Stimulated activated CD4-positive, alpha-beta T cell treated with anti-CD3 and anti-CD28 coated beads, TNF-alpha, amount 100 ng/mL, for 4 hours (primary cell): ENCODE measurements around the gene SCLT1.

Experiments used
- DNase-seq, 3 experiments: peaks; one replicate each; pipeline ENCODE4 v3.0.0-alpha.2; 2020; ENCODE audit warnings: low read depth in 3 of 3

The SCLT1 gene

DNA sequence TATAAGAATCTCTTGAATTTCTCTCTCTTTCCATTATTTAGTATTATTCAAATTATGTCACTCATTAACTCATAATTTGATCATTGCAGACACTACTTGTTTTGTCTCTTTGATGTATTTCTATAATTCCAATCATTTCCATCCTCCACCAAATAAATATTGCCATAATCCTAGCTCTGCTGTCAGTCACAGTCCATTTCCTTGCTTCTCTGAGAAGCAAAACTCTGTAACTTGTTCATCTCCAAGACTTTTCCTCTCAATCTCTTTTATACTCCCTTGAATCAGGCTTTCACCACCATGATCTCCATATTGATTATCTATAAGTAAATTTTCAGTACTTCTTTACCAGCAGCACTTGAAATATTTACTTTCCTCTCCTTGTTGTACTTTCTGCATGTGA, 135.9 kb downstream of the SCLT1 start:
- DNase-seq: no peak

GRCh38 chr4:128955751-128956150, 137.6 kb downstream of the SCLT1 start:
- no peak for DNase-seq

- no peak for DNase-seq
These were observed 138.4 kb downstream of the SCLT1 start for GRCh38 chr4:128954941-128955340.

DNA sequence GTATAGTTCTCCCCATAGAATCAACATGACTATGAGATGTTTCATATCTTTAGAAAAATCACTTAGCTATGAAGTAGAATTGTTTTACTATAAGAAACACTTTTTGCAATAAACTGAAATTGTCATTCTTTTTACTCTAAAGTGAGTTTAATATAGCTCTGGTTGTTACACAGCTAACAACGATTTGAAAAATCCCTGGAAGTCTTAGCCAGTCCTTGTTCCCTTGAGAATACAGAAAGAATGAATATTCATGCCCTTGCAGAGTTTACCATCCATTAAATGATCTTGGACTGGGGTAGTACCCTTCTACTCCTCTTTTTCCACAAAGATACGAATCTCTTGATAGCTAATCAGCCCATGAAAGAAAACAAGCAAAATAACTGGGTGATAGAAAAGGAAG, 142.0 kb downstream of the SCLT1 start:
- no peak for DNase-seq

DNA sequence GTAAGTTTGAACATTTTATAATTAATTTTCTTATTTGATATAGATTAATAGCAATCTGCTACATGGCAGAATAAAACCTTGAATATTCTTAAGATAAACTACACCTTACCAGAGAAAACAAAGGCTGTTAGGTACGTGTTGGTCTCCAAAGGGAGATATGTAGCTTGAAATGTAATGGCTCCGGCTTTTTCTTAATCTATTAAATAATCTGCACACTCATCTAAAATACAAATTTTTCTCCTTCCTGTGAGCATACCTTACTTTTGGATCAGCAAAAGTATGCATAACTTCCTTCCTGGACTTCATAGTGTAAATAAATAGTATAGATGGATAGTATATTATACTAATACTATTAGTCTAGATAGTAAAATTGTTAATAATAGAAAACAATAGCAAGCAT, 142.5 kb downstream of the SCLT1 start:
- DNase-seq: no peak

DNA sequence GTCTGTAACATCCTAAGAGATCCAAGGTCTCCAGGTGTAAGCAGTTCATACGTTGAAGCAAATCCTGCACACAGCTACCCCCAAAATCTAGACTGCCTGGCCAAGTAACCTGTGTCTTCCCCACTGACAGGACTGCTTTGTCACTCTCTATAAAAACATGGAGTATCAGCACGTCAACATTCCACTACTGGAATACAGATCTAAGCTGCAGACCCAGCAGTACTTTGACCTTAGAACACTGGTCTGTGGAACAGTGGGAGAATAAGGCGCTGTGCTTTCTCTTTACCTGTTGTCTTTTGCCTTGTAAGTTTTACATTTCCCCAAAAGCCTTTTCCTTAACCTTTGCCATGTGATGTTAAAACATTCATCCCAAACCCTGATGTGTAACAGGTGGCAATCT, 146.4 kb downstream of the SCLT1 start:
- no peak for DNase-seq

DNA sequence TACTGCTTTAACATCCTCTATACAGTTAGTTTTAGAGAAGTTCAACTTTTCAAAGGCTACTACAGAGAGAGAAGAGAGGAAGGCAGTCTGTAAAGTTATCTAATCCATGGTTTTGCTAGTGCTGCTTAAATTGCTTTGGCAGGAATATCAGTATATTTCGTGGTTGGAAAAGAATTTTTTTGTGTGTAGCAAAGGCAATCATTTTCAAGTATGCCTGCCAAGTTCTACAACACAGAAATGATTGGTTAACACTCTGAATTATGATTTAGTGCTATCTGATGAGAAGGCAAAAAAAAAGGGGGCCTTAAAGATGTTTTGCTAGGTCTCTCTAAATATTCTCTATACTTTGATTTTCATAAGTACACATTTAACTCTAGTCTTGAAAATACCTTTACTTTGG, 150.7 kb downstream of the SCLT1 start:
- DNase-seq: no peak

DNA sequence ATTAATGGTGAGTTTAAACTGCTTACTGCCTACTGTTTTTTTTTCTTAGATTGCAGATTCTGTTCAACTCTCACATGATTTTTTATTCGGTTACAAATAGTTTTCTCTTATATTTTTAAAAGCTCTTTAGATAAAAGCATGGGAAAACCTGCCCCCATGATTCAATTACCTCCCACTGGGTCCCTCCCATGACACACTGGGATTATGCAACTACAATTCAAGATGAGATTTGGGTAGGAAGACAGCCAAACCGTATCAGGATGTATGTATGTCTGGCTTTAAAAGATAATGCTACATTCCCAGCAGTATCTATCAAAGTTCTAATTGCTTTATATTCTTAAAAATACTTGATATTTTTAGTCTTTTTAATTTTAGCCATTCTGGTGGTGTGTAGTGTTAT, 152.4 kb downstream of the SCLT1 start:
- no peak for DNase-seq

DNA sequence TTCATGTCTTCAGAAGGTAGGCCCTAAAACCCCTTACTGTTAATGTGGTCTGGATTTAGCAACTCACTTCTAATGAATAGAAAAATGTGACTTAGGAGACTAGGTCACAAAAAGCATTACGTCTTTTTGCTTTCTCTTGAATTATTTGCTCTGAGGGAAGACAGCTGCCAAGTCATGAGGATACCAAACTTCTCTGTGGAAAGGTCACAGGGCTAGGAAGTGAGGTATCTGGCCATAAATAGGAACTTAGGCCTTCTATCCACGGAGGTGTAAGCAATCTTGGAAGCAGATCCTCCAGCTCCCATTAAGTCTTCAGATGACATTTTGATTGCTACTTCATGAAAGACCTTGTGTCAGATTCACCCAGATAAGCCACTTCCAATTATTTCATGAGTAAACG, 163.3 kb downstream of the SCLT1 start:
- DNase-seq: no peak

DNA sequence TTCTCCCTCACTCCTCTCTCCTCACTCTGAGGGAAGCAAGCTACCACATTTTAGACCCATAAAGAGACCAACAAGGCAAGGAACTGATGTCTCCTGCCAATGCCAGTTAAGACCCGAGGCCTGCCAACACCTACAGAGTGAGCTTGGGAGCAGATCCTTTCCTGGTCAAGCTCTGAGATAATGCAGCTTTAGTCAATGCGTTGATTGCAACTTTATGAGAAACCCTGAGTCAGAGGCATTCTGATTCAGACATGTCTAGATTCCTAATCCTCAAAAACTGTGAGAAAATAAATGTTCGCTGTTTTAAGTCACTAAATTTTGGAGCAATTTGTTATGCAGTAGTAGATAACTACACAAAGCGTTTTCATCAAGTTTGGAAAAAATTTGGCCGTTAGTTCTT, 168.4 kb downstream of the SCLT1 start:
- no peak for DNase-seq

DNA sequence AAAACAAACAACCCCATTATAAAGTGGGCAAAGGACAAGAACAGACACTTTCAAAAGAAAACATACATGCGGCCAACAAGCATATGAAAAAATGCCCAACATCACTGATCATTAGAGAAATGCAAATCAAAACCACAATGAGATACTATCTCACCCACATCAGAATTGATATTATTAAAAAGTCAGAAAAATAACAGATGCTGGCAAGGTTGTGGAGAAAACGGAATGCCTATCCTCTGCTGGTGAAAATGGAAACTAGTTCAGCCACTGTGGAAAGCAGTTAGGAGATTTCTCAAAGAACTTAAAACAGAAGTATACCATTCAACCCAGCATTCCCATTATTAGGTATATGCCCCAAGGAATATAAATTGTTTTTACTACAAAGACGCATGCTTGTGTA, 171.4 kb downstream of the SCLT1 start:
- DNase-seq: no peak

- DNase-seq: no peak
These were observed 175.6 kb downstream of the SCLT1 start for GRCh38 chr4:128917781-128918180.

DNA sequence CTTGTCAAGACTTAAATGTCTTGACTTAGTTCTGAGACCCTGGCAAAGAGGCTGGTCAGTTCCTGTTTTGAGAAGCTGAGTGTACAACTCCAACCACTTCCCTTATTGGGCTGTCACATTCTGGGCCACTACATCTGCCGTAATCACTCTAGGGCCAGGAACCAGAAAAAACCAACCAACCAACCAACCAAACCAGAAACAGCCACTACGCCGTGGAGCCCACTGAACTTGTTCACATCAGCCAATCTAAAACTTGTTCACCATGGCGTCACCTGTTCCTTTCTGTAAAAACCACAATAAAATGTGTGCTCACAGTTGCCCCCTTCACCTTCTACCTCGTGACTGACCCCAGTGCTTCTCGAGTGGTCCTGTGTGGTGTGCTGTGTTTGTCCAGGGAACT, 176.5 kb downstream of the SCLT1 start:
- DNase-seq: no peak

DNA sequence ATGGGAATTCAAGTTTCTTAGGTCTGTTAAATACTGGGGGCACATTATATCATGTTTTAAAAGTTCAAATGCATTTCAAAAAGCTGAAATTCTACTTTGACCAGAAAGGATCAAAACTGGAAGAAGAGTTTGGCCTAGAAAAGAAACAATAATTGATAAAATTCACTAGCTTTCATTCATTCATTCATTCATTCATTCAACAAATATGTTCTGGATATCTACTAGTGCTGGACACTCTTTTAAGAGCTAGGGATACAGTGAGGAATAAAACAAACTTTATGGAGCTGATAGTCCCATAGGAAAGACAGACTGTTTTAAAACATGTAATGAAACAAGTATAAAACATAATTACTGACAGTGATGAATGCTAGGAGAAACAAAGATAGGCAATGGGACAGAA, 177.8 kb downstream of the SCLT1 start:
- DNase-seq: no peak

DNA sequence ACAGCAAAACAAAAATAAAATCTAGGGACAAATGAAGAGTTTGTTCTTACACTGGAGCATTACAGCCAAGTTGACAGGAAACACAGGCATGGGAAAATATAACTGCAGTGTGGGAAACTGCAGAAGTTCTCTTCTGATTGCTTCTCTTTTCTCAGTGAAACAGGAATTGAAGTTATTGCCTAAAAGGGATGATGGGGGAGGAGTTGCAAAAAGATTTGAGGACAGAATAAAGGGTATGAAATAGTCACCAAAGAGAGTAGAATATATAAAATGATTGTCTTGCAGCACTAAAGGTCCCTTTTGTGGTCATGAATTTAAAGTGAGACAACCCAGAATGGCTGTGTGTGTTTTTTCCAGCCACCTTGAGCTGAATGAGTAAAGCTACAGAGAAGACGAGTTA, 180.1 kb downstream of the SCLT1 start:
- no peak for DNase-seq

- DNase-seq: no peak
These were observed 184.6 kb downstream of the SCLT1 start for GRCh38 chr4:128908735-128909134.

DNA sequence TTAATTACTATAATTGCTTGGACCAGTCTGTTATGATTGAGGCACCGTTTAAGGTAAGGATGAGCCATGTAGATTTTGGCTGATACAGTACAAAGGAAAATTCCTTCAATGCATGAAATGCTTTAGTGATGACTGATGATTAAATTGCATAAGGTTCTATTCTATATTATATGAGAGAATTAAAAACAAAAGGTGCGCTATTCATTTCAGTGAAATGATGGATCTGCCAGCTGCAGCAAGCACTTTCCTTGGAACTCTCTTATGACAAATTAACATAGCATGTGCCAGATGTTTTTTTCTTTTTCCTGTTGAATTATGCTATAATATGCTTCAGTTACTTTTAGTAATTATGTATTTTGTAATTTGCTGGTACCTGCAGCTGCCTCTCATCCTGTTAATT, 185.4 kb downstream of the SCLT1 start:
- no peak for DNase-seq

DNA sequence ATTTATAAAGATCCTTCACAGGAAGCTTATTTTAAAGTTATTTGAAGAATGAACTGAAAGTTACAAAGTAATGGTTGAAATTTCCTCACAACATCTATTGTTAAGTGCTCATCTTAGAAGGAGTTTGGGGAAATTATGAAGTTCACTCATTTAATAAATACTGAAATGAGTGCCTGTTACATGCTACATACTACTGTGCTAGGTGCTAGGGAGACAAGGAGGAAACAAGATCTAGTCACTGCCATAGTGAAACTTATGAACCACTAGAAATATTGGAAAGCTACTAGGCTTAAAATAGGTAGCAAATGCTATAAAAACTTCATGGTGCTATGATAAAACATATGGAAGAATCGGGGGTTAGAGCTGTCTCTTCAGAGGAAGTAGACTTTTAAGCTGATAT, 186.8 kb downstream of the SCLT1 start:
- no peak for DNase-seq

DNA sequence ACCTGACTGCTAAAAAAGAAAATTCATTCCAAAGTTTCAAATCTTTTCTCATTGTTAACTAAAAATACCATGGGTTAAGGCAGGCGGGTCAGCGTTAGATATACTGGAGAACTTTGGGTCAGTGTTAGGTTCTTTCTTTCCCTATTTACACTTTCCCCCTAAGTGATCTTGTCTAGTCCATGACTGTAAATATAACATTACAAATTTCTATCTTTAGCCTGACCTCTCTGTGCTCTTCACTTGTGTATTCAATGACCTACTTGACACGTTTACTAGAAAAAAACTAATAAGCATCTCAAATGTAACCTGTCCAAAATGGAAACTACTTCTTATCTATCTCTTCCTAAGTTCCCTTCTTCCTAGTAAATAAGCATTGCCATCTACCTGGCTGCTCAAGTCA, 188.5 kb downstream of the SCLT1 start:
- DNase-seq: no peak

- DNase-seq: no peak
These were observed 212.7 kb downstream of the SCLT1 start for GRCh38 chr4:128880662-128881061.

DNA sequence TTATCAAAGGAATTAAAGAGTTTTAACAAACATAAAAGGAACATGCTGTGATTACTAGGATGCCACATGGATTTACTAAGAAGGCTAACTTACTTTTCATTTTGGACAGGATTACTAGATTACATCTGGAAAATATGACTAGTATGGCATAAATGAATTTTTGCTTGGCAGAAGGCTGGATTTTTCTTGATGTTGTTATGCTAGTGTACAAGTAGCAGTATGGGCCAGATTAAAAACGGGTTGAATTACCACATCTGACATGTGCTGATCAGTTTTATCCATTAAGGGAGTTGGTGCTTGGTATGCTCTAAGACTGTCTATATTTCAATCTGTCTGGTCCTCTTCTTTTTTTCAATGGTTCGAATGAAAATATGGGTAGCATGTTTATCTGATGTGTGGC, 213.4 kb downstream of the SCLT1 start:
- no peak for DNase-seq

- no peak for DNase-seq
These were observed 214.1 kb downstream of the SCLT1 start for GRCh38 chr4:128879283-128879682.

DNA sequence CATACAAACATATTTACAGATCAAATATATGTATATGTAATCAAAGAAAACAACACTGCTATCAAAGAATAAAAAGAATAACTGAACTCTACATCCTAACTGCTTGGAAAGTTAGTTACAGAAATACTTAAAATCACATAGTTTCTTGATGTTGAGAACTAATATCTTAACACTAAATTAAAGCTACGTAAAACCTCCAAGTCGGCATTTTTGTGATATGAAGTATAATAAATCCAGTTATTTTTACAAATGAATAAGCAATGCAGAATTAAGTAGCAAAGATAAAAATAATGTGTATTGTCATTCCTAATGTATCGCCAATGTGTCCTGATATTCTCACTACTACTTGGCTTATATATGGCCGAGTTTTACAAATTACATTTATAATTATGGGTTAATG, 215.4 kb downstream of the SCLT1 start:
- DNase-seq: no peak

GRCh38 chr4:128876200-128876599, 217.1 kb downstream of the SCLT1 start:
- no peak for DNase-seq

DNA sequence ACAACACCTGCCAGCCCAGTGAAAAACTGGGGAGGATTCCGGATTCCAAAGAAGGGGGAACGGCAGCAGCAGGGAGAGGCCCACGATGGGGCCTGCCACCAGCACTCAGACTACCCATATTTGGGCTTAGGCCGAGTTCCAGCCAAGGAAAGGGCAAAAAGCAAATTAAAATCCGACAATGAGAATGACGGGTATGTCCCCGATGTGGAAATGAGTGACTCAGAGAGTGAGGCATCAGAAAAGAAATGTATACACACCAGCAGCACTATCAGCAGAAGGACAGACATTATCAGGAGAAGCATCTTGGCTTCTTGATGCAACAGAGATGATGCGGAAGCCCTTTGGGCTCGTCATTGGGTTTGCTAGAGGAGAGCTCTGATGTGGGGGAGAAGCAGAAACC, 221.4 kb downstream of the SCLT1 start:
- DNase-seq: no peak
